Right lobe of liver (tissue), 4 donors: ENCODE measurements around the gene MAVS.
"Not testable (repeated sequence)": the region's sequence is repeated elsewhere in the genome, so short reads cannot be mapped to it uniquely, and the experiment has no call there.

Experiments
- POLR2A ChIP-seq: fragments of 450-650 bp; IDR thresholded peaks from one replicate; pipeline ENCODE4 v1.6.1; 2017; ENCODE audit warnings: antibody characterized with exemption, mild to moderate bottlenecking
- TF ChIP-seq, protein P1 (sequence below), 4 donors: fragments of 200-600 bp in 3 of 4; fragments of 450-650 bp in 1 of 4; IDR thresholded peaks; one replicate each; pipeline versions ENCODE4 v1.5.1 to v1.8.0; 2016 to 2022; ENCODE audit warnings: antibody characterized with exemption in 4 of 4, mild to moderate bottlenecking in 2 of 4
- donor health status: DM: no; HTN: no; CAD: no.
- donor health status: DM: no; HTN: no; CAD: no.
- donor health status: DM: no; HTN: yes; CAD: no.

DNA sequence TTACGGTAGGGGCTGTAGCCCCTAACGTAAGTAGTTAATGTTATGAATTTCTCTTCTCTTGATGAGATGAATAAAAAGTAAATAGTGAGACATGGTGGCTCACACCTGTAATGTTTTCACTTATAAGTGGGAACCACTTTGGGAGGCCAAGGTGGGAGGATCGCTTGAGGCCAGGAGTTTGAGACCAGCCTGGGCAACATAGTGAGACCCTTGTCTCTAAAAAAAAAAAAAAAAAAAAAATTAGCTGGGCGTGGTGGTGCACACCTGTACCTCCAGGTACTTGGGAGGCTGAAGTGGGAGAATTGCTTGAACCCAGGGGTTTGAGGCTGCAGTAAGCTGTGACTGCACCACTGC is 32.3 kb downstream of the MAVS start:
- TF ChIP-seq, protein P1, sequence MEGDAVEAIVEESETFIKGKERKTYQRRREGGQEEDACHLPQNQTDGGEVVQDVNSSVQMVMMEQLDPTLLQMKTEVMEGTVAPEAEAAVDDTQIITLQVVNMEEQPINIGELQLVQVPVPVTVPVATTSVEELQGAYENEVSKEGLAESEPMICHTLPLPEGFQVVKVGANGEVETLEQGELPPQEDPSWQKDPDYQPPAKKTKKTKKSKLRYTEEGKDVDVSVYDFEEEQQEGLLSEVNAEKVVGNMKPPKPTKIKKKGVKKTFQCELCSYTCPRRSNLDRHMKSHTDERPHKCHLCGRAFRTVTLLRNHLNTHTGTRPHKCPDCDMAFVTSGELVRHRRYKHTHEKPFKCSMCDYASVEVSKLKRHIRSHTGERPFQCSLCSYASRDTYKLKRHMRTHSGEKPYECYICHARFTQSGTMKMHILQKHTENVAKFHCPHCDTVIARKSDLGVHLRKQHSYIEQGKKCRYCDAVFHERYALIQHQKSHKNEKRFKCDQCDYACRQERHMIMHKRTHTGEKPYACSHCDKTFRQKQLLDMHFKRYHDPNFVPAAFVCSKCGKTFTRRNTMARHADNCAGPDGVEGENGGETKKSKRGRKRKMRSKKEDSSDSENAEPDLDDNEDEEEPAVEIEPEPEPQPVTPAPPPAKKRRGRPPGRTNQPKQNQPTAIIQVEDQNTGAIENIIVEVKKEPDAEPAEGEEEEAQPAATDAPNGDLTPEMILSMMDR (IDR thresholded peaks at IDR 0.05), result not testable (repeated sequence)
- not testable (repeated sequence) for TF ChIP-seq POLR2A
